ES-I3 (cell line): ENCODE data around the gene GLRX2.
A peak's percentile ranks its signal among the peaks of the same experiment; 100 is the strongest.
"Not testable (repeated sequence)": the region's sequence is repeated elsewhere in the genome, so short reads cannot be mapped to it uniquely, and the experiment has no call there.

Experiments
- H3K36me3 ChIP-seq: 2 replicates; pipeline ENCODE4 v1.6.1; 2013; ENCODE audit warnings: mild to moderate bottlenecking, low read length, control low read depth, moderate library complexity; ENCODE audit not compliant: insufficient read depth
- H3K4me1 ChIP-seq: 2 replicates; pipeline ENCODE4 v1.6.1; 2013; ENCODE audit warnings: mild to moderate bottlenecking, control low read depth, low read length; ENCODE audit not compliant: insufficient read depth
- H3K9ac ChIP-seq: 2 replicates; pipeline ENCODE4 v1.6.1; 2013; ENCODE audit warnings: low read depth, mild to moderate bottlenecking, low read length, moderate library complexity
- H3K9me3 ChIP-seq: 2 replicates; pipeline ENCODE4 v1.6.1; 2013; ENCODE audit warnings: mild to moderate bottlenecking, low read length, moderate library complexity; ENCODE audit not compliant: control insufficient read depth, insufficient read depth

Gene GLRX2

DNA sequence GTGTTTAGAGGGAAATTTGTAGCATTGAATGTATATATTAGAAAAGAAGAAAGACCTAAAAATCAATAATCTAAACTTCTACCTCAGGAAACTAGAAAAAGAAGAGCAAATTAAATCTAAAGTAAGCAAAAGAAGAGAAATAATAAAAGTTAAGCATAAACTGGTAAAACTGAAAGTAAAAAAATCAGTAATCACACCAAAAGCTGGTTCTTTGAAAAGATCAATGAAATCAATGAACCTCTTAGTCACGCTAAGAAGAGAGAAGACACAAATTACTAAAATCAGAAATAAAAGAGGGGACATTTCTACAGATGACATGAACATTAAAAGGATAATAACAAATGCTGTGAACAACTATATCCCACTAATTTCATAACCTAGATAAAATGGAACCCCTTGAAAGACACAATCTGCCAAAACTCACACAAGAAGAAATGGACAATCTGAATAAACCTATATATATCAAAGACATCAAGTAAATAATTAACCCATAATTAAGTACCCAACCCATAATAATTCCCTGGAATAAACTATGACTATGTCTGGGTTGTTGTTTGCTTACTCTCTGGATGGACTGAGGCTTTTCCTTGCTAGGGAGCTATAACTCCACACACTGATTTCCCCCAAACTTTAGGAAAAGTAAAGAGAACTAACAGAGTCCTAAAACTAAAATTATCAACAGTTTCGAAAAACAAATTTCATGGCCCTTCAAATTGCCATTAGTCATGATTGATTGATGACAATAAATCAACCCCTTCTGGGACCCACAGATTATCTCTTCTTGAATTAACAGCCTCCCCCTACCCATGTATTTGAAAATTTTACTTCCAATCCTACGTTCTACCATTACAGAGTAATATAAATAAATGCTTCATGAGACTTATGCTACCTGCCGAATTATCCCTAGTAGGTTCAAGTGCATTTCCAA lies 13.9 kb upstream of the GLRX2 start:
- Histone ChIP-seq H3K4me1 (peaks cover 10% of the 10 kb centered on the region), H3K36me3 (no peaks in the 10 kb centered on the region), H3K9ac (no peak overlapping the region), H3K9me3 (no peaks in the 10 kb centered on the region)

DNA sequence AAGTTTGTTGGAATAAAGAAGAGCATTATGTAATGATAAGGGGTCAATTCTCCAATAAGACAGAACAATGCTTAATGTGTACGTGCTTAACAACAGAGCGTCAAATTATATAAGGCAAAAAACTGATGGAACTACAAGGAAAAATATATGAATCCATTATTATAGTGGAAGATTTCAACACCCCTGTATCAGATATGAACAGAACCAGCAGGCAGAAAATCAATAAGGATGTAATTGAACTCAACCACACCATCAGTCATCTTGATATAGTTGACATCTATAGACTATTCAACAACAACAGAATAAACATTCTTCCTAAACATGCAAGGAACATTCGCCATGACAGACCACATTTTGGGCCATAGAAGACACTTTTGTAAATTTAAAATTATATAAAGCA lies 13.0 kb upstream of the GLRX2 start:
- Histone ChIP-seq H3K9ac (no peak overlapping the region), H3K9me3 (no peaks in the 10 kb centered on the region), H3K36me3 (no peaks in the 10 kb centered on the region), H3K4me1 (peaks cover 19% of the 10 kb centered on the region)

DNA sequence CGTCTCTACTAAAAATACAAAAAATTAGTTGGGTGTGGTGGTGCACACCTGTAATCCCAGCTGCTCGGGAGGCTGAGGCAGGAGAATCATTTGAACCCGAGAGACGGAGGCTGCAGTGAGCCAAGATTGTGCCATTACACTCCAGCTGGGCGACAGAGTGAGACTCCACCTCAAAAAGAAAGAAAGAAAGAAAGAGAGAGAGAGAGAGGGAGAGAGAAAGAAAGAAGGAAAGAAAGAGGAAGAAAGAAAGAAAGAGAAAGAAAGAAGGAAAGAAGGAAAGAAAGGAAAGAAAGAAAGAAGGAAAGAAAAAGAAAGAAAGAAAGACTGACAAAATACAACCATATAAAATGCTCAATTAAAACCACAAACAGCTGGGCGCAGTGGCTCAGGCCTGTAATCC lies 12.0 kb upstream of the GLRX2 start:
- H3K36me3 ChIP-seq, H3K9ac ChIP-seq, H3K9me3 ChIP-seq: not testable (repeated sequence)
- H3K4me1 ChIP-seq, result peaks cover 20% of the 10 kb centered on the region

- H3K4me1 ChIP-seq, result peaks cover 29% of the 10 kb centered on the region
- H3K9me3 ChIP-seq, result no peaks in the 10 kb centered on the region
- no peak overlapping the region for H3K9ac ChIP-seq
- no peaks in the 10 kb centered on the region for H3K36me3 ChIP-seq
Observed at GRCh38 chr1:193115629-193116227, 10.5 kb upstream of the GLRX2 start.

GRCh38 chr1:193114485-193115095 lies 9.4 kb upstream of the GLRX2 start:
- Histone ChIP-seq H3K4me1 (peaks cover 29% of the 10 kb centered on the region), H3K9ac (no peak overlapping the region), H3K9me3 (no peaks in the 10 kb centered on the region), H3K36me3 (no peaks in the 10 kb centered on the region)

DNA sequence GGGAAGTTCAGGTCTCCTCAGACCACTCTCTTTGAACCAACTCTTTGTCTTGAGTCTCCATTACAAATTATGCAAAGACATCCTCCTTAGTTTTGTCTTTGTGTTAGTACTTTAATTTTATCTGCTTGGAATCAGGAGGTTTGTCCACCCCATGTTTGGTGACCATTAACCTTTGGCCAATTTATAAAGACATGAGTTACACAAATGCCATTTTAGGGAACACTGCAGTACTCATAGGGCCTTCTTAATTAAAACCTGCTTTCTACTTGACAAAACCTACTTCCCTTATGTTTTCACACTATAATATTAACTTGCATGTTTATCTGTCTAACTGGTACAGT lies 8.7 kb upstream of the GLRX2 start:
- Histone ChIP-seq H3K36me3 (no peaks in the 10 kb centered on the region), H3K9me3 (no peaks in the 10 kb centered on the region), H3K9ac (no peak overlapping the region), H3K4me1 (peaks cover 29% of the 10 kb centered on the region)

DNA sequence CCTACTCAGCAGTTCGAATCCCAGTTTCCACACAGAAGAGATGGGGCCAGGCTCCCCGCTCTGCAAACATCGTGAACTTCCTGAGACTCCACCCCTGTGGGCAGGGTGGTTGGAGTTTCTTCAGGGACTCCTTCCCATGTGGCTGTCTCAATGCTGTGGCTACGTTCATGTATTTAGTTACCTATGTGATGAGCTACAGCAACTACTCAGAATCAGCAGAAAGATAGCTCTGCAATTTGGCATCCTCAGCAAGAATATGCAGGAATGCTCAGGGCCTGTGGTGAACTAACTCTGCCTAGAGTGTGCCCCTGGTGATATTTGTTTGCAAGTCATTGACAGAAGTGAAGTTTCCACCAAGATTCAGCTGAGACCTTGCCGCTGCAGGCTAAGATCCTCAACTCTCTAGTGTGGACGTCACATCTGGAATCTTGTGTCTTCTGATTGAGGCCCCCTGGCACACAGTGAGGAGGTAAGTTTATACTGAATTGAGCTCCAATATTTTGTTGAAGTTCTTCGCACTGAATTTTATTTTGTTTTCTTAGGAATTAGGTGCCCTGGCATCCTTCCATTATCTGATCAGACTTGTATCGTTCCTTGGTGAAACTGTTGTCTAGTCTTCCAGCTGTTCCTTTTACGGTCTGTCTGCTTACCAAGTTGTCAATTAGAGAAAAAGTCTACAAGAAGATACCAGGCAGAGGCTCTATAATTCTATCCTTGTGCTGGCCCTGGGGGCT lies 8.2 kb upstream of the GLRX2 start:
- H3K36me3 ChIP-seq, result no peaks in the 10 kb centered on the region
- H3K9me3 ChIP-seq, result no peaks in the 10 kb centered on the region
- peaks cover 29% of the 10 kb centered on the region for H3K4me1 ChIP-seq
- H3K9ac ChIP-seq, result no peak overlapping the region

DNA sequence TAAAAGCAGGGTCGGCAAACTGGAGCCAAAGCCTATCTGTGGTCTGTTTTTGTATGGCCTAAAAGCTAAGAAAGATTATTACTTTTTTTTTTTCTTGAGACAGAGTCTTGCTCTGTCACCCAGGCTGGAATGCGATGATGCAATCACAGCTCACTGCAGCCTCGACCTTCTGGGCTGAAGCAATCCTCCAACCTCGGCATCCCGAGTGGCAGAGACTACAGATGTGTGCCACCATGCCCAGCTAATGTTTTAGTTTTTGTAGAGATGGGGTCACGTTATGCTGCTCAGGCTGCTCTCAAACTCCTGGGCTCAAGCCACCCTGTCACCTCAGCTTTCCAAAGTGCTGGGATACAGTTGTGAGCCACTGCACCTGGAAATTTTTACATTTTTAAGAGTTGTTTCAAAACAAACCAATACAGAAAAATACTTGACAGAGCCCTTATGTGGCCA lies 6.5 kb upstream of the GLRX2 start:
- H3K9ac ChIP-seq, result no peak overlapping the region
- peaks cover 29% of the 10 kb centered on the region for H3K4me1 ChIP-seq
- H3K9me3 ChIP-seq, result no peaks in the 10 kb centered on the region
- no peaks in the 10 kb centered on the region for H3K36me3 ChIP-seq

DNA sequence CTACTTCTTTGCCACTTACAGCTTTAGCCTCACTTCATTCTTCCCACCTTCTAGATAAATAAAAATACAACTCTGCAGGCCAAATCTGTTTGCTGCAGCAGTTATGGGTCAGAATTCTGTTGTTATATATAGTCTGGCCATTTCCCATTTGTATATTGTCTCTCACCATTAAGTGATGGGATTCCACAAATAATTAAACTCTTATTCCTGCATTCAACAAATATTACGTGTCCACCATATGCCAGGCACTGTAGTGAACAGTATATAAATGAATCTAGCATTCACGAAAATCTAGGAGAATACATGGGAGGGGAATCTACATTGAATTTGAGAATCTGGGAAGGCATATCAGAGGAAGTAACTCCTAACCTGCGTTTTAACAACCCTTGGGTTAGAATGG lies 5.7 kb upstream of the GLRX2 start:
- Histone ChIP-seq H3K4me1 (peaks cover 26% of the 10 kb centered on the region), H3K9ac (no peak overlapping the region), H3K9me3 (no peaks in the 10 kb centered on the region), H3K36me3 (no peaks in the 10 kb centered on the region)

DNA sequence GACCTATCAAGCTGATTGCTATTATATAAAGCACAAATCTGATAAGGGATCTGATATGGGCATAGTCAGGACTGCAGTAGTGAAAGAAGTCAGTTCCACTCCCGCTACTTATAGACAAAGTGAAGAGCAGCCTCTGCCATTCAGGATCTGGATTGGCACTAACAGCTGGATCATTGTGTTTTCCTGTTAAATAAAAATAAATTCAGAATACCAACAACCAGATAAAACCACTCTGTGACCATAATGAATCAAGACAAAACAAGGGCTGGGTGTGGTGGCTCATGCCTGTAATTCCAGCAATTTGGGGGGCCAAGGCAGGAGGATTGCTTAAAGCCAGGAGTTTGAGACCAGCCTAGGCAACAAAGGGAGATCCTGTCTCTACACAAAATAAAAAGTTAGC lies 5.0 kb upstream of the GLRX2 start:
- H3K9me3 ChIP-seq, result no peaks in the 10 kb centered on the region
- no peak overlapping the region for H3K9ac ChIP-seq
- no peaks in the 10 kb centered on the region for H3K36me3 ChIP-seq
- H3K4me1 ChIP-seq, result peaks cover 21% of the 10 kb centered on the region

DNA sequence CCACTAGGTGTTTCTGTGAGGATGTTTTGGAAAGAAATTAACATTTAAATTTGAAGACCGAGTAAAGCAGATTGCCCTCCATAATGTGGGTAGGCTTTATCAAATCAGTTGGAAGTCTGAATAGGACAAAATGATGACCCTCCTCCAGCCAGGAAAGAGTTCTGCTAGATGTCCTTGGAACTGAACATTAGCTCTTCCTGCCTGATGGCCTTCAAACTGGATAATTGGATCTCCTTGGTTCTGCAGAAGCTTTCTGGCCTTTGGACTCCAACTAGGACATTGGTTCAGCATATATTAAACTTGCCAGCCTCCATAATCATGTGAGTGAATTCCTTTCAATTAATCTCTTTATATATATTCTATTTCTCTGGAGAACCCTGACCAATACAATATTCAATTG lies 4.4 kb upstream of the GLRX2 start:
- Histone ChIP-seq H3K36me3 (no peaks in the 10 kb centered on the region), H3K9ac (no peak overlapping the region), H3K4me1 (peaks cover 21% of the 10 kb centered on the region), H3K9me3 (no peaks in the 10 kb centered on the region)

DNA sequence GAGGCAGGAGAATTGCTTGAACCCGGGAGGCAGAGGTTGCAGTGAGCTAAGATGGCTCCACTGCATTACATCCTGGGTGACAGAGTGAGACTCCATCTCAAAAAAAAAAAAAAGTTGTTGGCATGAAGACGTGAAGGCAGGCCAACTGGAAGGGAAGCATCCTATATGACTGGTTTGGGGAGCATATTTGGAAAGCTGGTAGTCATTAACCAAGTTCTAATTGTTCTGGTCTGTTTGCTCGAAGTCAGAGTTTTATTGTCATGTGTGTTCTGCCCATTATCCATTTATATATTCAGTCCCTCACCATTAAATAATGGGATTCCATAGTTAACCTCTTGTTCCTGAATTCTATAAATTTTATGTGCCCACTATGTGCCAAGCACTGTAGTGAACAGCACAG lies 3.3 kb upstream of the GLRX2 start:
- peaks cover 19% of the 10 kb centered on the region for H3K4me1 ChIP-seq
- H3K36me3 ChIP-seq, result no peaks in the 10 kb centered on the region
- H3K9me3 ChIP-seq, result no peaks in the 10 kb centered on the region
- no peak overlapping the region for H3K9ac ChIP-seq

DNA sequence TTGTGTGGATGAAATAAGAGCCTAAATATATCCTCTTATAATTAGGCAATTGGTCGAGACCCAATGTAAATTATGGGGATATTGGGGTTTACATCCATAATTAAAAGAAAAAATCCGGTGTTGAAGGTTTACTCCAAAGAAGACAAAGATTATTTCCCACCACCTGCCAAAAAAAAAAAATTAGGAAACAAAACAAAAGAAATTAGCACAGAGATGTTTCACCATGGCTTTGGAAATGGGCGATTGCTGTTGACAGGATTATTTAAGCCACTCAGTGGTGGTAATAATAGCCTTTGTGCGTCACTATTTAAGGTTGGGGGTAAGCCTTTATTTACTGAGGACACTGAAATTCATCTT lies 585 bp upstream of the GLRX2 start:
- Histone ChIP-seq H3K36me3 (no peaks in the 10 kb centered on the region), H3K9ac (peak overlapping the region; percentile 76), H3K9me3 (no peaks in the 10 kb centered on the region), H3K4me1 (peaks cover 6% of the 10 kb centered on the region)

- peak overlapping the region; percentile 76 for H3K9ac ChIP-seq
- no peaks in the 10 kb centered on the region for H3K9me3 ChIP-seq
- H3K36me3 ChIP-seq, result no peaks in the 10 kb centered on the region; the same call in 1 of the 2 replicates
- peaks cover 6% of the 10 kb centered on the region for H3K4me1 ChIP-seq
Observed at GRCh38 chr1:193104502-193104906, 710 bp downstream of the GLRX2 start.
